OCI-LY7 (cell line): ENCODE measurements around the gene TCAF1.
"Not testable (repeated sequence)": the region's sequence is repeated elsewhere in the genome, so short reads cannot be mapped to it uniquely, and the experiment has no call there.

ENCODE experiments used
- EZH2phosphoT487 ChIP-seq: fragments of 200-600 bp; sonication (generic); IDR thresholded peaks from 2 replicates; pipeline ENCODE4 v1.6.1; 2018; ENCODE audit warnings: low read depth, borderline replicate concordance, mild to moderate bottlenecking, mixed run types, antibody characterized with exemption, low read length, moderate library complexity, mixed read lengths
- TF ChIP-seq, protein P1 (sequence below): fragments of 200-600 bp; sonication (generic); conservative IDR thresholded peaks from 2 replicates; pipeline ENCODE4 v1.5.1; 2014; ENCODE audit warnings: mild to moderate bottlenecking, antibody characterized with exemption, low read length, moderate library complexity, mixed read lengths

DNA sequence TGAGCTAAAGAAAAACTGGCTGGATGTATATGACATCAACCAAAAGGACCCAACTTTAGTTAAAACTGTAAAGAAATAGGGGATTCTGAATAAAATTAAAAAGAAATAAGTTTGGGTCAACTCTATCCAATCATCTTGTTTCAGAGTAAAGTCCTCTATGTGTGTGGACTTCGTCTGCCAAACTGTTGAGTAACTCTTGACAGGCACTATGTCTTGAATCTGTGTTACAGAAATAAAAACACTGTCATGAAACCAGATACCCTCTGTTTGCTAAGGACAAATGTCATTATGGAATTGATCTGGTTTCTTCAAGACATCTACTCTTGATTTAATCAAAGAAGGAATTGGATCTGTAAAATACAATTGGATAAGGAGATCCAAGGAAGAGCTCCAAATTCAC lies 46.5 kb downstream of the TCAF1 start:
- TF ChIP-seq, protein P1, sequence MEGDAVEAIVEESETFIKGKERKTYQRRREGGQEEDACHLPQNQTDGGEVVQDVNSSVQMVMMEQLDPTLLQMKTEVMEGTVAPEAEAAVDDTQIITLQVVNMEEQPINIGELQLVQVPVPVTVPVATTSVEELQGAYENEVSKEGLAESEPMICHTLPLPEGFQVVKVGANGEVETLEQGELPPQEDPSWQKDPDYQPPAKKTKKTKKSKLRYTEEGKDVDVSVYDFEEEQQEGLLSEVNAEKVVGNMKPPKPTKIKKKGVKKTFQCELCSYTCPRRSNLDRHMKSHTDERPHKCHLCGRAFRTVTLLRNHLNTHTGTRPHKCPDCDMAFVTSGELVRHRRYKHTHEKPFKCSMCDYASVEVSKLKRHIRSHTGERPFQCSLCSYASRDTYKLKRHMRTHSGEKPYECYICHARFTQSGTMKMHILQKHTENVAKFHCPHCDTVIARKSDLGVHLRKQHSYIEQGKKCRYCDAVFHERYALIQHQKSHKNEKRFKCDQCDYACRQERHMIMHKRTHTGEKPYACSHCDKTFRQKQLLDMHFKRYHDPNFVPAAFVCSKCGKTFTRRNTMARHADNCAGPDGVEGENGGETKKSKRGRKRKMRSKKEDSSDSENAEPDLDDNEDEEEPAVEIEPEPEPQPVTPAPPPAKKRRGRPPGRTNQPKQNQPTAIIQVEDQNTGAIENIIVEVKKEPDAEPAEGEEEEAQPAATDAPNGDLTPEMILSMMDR, result not testable (repeated sequence)
- TF ChIP-seq EZH2phosphoT487, result not testable (repeated sequence)
